Epithelial cell of esophagus (primary cell): Measurements from ENCODE around the gene SOX13.

Source experiments
- DNase-seq: peaks from one replicate; pipeline ENCODE4 v3.0.0; 2010; ENCODE audit warnings: low read depth
- H3K4me3 ChIP-seq: 2 replicates; pipeline ENCODE4 v1.5.1; 2011; ENCODE audit warnings: mild to moderate bottlenecking, low read length, control low read depth
- TF ChIP-seq, protein P1 (sequence below): IDR thresholded peaks from 2 replicates; pipeline ENCODE4 v1.5.1; 2011; ENCODE audit warnings: low read depth, mild to moderate bottlenecking, low read length, control low read depth, inconsistent platforms; ENCODE audit not compliant: insufficient read depth; ENCODE audit errors: missing control alignments

The SOX13 gene

GRCh38 chr1:204072931-204073836 lies at the start of gene SOX13:
TSS of gene SOX13 (plus strand) at chr1:204073115. CDS start at chr1:204112916, 39,801 bp downstream.
- H3K4me3 ChIP-seq: peak within 1 kb of the TSS; percentile 84
- TF ChIP-seq, protein P1, sequence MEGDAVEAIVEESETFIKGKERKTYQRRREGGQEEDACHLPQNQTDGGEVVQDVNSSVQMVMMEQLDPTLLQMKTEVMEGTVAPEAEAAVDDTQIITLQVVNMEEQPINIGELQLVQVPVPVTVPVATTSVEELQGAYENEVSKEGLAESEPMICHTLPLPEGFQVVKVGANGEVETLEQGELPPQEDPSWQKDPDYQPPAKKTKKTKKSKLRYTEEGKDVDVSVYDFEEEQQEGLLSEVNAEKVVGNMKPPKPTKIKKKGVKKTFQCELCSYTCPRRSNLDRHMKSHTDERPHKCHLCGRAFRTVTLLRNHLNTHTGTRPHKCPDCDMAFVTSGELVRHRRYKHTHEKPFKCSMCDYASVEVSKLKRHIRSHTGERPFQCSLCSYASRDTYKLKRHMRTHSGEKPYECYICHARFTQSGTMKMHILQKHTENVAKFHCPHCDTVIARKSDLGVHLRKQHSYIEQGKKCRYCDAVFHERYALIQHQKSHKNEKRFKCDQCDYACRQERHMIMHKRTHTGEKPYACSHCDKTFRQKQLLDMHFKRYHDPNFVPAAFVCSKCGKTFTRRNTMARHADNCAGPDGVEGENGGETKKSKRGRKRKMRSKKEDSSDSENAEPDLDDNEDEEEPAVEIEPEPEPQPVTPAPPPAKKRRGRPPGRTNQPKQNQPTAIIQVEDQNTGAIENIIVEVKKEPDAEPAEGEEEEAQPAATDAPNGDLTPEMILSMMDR: peak; percentile 23
- DNase-seq: peak; percentile 91

DNA sequence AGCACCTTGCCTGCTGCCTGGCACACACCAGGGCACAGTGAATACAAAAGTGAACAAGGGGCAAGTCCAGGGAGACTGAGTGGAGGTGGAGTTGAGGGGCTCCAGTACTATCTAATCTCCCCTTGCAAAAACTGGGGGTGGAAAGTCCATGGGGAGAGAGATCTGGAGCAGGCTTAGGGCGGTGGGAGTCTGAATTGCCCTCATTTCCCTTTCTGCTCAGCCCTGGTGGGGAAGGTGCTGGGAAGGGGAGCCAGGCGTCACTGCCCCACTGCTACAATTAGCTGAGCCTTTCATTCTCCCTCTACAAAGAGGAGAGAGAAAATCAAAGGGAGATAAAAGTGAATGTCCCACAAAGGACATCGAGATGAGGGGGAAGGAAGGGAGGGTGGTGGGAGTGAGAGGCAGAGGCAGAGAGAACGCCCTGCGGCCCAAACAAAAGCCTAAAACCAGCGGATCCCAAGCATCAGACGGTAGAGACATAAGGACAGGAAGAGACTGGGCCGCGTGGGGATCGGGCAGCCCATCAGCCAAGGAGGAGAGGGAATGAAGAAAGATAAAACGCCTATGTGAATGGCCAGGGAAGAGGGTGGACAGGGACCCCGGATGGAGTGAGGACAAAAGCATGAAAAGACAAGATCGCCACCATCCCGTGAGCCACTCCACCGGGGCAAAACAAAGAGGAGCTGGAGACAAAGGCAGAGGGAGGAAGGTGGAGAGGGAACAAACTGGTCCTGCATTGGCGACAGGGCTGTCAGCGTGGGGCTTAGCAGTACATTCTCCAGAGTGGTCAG lies 46.8 kb upstream of the SOX13 start:
- no peak overlapping the region for H3K4me3 ChIP-seq
- TF ChIP-seq, protein P1: no peak
- DNase-seq: no peak

DNA sequence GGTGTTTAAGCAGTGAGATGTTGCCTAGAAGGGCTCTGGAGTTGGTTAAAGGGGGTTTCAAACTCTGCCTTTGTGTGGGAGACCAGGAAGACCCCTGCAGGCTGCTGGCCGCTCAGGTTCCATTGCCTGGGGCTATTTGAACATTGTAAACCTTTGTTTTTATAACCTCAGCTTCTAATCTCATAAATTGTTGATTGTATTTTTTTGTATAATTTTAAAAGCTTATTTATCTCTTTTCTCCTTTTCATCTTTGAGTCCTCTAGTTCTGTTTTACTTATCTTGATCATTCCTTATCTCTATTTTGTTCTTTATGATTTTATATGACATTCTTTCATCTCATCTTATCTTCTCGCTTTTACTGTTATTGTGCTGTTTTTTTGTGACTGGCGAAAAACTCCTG lies 45.5 kb upstream of the SOX13 start:
- no peak overlapping the region for H3K4me3 ChIP-seq
- DNase-seq: no peak
- TF ChIP-seq, protein P1: no peak

GRCh38 chr1:204029016-204029415 lies 43.9 kb upstream of the SOX13 start:
- TF ChIP-seq, protein P1: no peak
- no peak overlapping the region for H3K4me3 ChIP-seq
- no peak for DNase-seq

GRCh38 chr1:204031098-204031710 lies 41.7 kb upstream of the SOX13 start:
- no peak overlapping the region for H3K4me3 ChIP-seq
- TF ChIP-seq, protein P1: no peak
- DNase-seq: no peak

- H3K4me3 ChIP-seq: no peak overlapping the region
- DNase-seq: peak; percentile 20
- TF ChIP-seq, protein P1: no peak
Measured at GRCh38 chr1:204032642-204033235, 40.2 kb upstream of the SOX13 start.
